IPS-18c (cell line): ENCODE measurements around the gene OR1S1.
"Not testable (repeated sequence)": the region's sequence is repeated elsewhere in the genome, so short reads cannot be mapped to it uniquely, and the experiment has no call there.

Experiments used
- H3K4me3 ChIP-seq: 2 replicates; pipeline ENCODE4 v1.7.0; 2013; ENCODE audit warnings: low read depth, mild to moderate bottlenecking, low read length, moderate library complexity; ENCODE audit not compliant: insufficient read depth
- H3K9me3 ChIP-seq: one replicate; pipeline ENCODE4 v1.6.1; 2013; ENCODE audit warnings: mild to moderate bottlenecking, low read length, moderate library complexity; ENCODE audit not compliant: control insufficient read depth, insufficient read depth

The OR1S1 gene

DNA sequence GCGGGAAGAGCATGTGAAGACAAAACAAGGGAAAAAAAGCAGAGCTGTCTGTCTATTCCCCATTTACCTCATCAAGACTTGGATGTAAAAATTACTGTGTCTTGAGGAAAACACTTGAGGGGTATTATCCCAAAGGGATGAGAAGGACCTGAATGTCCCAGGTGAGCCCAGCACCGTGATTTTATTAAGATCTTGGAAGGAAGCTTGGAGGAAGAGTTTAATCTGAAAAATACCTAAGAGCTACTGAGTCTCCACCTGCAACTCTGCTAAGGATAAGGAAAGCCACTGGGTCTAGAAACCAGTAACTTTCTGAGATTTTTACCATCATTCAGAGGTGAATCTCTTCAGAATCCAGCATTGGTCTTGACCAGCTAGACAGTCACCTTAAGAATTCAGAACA lies at the start of gene OR1S1:
Gene OR1S1, plus strand, starts transcription at position 301 of the 400 bp plus-strand sequence.
- H3K9me3 ChIP-seq, H3K4me3 ChIP-seq: not testable (repeated sequence)

DNA sequence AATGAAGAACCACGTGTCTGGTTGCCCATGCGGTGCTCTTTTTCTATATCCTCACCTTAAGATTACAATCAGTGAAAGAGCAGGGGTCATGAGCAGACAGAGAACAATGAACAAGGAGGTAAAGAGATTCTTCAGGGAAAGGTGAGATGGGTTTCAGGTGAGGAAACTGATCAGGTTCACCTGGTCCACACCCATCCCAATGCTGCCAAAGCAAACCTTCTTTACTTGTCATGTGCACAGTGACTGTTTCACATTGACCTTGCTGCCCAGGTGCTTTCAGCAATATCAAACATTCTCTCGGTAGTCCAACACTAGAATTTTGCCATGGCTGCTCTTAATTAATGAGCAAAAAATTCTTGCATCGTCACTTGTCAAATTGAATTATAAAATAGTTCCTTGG lies 48.1 kb upstream of the OR1S1 start:
- Histone ChIP-seq H3K9me3 (no peaks in the 10 kb centered on the region), H3K4me3 (no peak overlapping the region)

DNA sequence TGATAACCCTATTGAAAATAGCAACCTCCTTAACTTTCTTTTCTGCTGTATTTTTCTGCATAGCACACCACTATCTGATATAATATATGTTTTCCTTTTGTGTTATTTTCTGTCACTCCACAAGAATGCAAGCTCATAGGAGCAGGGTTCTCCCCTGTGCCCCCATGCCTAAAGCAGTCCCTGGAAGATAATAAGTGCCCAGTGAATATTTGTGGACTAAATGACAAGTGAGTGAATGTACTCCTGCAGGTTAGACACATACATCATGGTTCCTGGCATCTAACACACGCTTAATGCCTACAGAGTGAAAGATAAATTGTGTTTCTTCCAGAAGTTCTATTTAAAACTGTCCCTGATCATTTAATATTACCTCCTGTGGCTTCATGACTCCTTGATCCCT lies 47.5 kb upstream of the OR1S1 start:
- Histone ChIP-seq H3K9me3 (no peaks in the 10 kb centered on the region), H3K4me3 (no peak overlapping the region)

DNA sequence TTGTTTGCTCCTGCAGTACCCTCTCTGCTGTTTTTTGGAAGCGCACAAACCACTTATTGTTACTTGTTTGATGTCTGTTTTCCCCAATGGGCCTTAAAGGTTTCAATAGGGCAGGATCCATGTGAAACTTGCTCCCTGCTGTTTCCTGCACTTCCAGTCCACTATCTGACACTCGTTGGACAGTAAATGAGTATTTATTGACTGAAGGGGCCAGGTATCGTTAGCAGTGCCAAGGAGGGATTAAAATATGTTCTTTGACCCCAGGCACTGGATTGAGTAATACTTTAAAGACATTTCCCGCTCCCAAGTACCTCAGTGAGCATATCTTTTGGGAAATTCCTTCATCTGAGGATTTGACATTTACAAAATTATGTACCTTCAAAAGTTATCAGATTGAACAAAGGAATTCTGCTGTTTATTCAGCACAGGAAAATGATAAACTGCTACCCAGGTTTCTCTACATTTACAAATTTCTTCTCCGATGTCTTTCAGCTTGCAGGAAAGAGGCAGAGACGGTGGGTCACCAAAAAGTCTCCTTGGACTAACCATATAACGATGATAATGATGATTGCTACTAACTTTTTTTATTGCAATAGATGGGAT lies 46.9 kb upstream of the OR1S1 start:
- H3K9me3 ChIP-seq, result no peaks in the 10 kb centered on the region
- no peak overlapping the region for H3K4me3 ChIP-seq

DNA sequence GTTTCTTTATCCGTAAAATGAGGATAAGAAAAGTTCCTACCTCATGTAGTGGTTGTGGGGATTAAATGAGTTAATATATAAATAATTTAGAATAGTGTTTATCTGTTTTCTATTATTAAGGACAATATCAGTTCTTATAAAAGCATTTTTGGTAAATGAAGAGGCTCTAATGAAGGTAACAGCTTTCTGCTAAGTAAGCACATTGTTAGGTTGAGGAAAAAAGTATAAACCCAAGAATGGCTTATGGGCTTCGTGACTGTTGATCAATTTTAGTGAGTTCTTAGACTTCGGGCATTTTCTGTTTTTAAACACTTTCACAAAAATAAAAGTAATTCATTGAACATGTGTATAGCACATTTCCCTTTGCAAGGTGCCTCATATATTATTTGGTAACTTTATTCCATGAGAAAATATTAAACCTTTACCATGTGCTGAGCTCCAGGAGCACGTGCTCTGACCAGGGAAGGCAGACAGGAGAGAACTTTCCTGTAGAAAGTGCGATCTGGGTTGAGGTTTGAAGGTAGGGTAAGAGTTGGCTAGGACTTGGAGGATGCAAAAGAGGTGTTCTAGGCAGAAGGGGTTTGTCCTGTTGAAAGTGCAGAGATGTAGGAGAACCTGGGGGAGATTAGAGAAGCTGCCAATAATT lies 35.0 kb upstream of the OR1S1 start:
- Histone ChIP-seq H3K4me3 (no peak overlapping the region), H3K9me3 (no peaks in the 10 kb centered on the region)

DNA sequence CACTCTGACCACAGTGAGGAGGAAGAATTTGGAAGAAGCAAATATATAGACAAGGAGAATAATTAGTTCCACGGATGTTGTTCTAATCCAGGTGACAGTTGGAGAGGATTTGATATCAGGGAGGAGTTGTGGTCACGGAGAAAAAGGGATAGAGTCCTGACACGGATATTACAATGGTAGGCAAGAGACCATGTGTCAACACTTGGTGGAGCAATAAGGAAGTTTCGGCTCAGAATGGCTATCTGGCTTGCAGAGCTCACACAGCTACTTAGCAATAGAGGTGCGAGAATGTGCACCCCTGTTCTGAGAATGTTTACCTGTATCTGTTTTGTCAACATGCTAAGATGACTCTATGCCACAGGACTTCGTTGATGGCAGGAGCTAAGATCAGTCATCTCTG lies 34.1 kb upstream of the OR1S1 start:
- Histone ChIP-seq H3K4me3 (no peak overlapping the region), H3K9me3 (no peaks in the 10 kb centered on the region)

DNA sequence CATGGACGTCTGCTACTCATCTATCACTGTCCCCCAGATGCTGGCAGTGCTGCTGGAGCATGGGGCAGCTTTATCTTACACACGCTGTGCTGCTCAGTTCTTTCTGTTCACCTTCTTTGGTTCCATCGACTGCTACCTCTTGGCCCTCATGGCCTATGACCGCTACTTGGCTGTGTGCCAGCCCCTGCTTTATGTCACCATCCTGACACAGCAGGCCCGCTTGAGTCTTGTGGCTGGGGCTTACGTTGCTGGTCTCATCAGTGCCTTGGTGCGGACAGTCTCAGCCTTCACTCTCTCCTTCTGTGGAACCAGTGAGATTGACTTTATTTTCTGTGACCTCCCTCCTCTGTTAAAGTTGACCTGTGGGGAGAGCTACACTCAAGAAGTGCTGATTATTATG lies 32.9 kb upstream of the OR1S1 start:
- H3K4me3 ChIP-seq, result no peak overlapping the region
- H3K9me3 ChIP-seq, result no peaks in the 10 kb centered on the region

DNA sequence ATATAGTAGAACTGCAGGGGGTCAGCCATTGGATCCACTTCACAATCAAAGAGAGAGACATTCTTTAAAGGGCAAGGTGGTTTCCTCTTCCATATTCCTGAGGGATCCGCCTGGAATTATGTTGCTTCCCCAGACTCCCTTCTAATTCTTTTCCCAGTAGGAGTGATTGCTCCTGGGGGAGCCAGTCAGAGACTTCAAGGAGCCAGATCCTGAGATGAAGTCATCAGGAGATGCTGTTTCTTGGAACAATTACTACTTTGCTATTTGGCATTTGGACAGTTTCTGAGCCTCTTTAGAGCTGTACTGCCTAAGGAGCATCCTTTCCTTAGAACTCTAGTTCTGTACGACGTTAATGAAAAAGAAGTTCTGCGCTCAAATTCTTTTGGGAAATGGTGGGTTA lies 25.6 kb upstream of the OR1S1 start:
- Histone ChIP-seq H3K9me3 (no peaks in the 10 kb centered on the region), H3K4me3 (no peak overlapping the region)

DNA sequence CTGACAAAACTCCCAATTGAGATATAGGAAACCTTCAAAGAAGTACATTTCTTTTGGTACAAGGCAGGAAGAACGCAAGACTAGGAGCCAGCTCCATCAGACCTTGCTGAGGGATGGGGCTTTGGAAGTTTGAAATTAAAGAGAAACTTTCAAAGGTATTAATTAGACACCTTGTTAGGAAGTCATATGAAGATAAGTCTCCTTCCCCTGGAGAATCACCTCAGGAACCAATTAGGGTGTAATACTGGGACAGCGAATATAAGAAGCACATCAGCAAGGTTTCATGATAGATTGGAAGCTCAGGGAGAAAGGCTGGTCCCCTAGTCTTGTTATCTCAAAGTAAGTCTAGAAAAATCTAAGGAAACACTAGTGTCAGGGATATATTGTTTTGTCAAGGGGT lies 23.8 kb upstream of the OR1S1 start, which contains the start of gene OR9Q2:
Gene OR9Q2, plus strand, starts transcription at position 301 of the 400 bp plus-strand sequence. CDS start 1,421 bp downstream, outside the sequence.
- Histone ChIP-seq H3K9me3 (no peaks in the 10 kb centered on the region), H3K4me3 (no peak within 1 kb of the TSS)

DNA sequence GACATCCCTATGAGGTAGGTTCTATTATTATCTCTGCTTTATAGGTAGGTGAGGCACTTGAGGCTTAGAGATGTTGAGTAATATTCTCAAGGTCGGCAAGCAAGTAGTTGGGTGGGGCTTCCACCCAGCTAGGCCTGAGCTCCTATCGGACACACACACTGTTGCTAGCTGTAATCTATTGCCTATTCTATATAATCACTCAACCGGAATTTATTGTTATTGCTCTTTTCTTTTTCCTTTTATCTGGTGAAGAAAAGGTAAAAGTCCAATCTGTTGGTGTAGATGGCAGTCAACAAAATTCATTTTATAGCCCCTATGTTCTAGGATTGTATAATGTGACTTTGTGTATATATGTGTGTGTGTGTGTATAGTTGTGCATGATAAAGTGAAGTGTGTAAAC lies 20.3 kb upstream of the OR1S1 start:
- Histone ChIP-seq H3K9me3 (no peaks in the 10 kb centered on the region), H3K4me3 (no peak overlapping the region)

DNA sequence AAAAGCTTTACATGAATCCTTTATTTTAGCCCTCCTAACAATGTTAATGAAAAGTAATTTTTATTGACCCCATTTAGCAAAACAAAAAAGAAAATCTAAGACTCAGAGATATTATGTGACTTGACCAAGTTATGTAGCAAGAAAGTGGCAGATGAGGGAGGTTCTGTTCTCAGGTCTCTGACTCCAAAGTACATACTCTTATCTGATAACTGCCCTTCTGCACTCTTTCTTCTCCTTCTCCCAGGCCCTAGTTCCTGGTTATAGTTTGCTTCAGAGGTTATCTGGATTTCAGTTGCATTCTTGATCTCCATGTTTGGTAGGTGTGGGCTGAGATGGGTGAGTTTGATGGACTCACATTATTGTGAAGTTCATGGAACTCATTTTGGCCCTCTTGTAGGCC lies 19.1 kb upstream of the OR1S1 start:
- Histone ChIP-seq H3K9me3 (no peaks in the 10 kb centered on the region), H3K4me3 (no peak overlapping the region)

DNA sequence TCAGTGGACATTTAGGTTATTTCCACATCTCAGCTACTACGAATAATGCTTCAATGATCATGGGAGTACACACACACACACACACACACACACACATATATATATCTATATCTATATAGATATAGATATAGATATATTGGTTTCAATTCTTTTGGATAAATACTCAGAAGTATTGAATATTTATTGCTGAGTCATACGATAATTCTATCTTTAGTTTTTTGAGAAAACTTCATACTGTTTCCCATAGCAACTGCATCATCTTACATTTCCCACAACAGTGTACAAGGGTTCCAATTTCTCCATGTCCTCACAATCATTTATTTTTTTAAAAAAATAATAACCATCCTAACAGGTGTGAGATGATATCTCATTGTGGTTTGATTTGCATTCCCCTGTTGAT lies 16.6 kb upstream of the OR1S1 start:
- no peak overlapping the region for H3K4me3 ChIP-seq
- H3K9me3 ChIP-seq, result no peaks in the 10 kb centered on the region

DNA sequence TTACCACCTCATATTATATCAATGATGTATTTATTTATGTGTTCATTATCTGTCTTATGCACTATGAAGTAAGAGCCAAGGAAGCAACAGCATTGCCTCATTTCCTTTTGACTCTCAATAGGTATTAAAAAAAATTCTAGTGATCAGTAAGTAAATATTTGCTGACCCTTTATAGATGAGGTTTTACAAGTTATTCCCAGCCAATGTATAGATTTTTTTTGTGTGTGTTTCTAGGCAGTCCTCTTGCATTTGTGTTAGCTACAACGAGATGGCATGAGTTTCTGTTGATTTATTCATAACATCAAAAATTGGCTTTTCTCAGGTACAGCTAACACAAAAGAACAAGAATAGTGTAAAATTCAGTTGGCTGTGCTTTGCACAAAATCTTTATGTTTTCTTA lies 13.2 kb upstream of the OR1S1 start:
- H3K4me3 ChIP-seq, result no peak overlapping the region
- H3K9me3 ChIP-seq, result no peaks in the 10 kb centered on the region

DNA sequence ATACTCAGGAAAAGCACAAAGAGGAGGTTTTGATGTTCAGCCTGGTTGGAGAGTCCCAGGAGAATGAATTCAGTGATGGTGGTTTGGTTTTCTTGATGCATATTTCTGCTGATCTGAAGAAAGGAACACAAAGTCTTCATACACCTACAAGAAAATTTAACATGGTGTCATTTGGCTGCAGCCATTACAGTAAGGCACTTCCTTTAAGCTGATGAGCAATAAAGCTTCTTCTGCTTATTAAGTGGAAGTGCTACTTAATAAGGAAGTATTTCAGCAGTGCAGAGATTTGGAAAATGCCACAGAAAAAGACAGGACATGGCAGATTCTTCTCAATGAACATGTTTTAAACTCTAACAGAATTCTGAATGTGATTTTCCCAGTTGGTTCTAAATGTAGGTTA lies 8.5 kb upstream of the OR1S1 start, which contains the start of gene OR1S2:
Gene OR1S2, minus strand, starts transcription at position 101 of the 400 bp plus-strand sequence. Its CDS starts 0 bp downstream, at position 101.
- Histone ChIP-seq H3K4me3 (no peak within 1 kb of the TSS), H3K9me3 (no peaks in the 10 kb centered on the region)

DNA sequence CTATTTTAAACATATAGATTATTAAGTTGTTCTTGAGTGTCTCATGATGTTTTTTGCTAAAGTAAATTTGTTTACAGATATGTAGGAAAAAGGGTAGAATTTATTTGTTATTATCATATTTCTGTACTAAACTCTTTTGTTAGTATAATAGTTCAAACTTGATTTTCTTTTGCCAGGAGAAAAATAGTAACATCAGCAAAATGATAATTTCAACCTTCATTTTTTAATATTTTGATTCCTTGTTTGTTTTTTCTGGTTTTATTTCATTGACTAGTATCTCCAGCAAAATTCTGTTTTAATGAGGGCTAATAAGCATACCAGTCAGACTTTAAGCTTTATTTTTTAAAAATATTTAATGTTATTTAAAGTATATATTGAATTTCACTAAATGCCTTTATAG lies 4.0 kb downstream of the OR1S1 start:
- no peaks in the 10 kb centered on the region for H3K9me3 ChIP-seq
- no peak overlapping the region for H3K4me3 ChIP-seq

DNA sequence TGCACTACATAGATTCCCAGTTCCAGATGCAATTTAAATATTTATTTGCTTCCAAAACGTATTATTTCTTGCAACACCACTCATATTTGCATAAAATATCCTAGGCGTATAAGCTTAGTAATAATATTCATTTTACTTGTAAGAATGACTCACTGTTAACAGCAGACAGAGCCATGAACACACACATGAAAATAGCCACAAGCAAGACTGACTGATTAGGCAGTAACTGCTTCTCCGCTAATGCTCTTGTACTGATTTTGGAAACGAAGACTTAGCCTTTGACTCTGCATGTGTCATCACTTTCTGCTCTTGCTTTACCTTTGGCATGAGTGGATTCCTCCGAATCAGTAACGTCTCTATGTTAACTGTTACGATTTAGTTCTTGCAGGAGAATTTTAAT lies 10.2 kb downstream of the OR1S1 start:
- Histone ChIP-seq H3K4me3 (no peak overlapping the region), H3K9me3 (no peaks in the 10 kb centered on the region)

DNA sequence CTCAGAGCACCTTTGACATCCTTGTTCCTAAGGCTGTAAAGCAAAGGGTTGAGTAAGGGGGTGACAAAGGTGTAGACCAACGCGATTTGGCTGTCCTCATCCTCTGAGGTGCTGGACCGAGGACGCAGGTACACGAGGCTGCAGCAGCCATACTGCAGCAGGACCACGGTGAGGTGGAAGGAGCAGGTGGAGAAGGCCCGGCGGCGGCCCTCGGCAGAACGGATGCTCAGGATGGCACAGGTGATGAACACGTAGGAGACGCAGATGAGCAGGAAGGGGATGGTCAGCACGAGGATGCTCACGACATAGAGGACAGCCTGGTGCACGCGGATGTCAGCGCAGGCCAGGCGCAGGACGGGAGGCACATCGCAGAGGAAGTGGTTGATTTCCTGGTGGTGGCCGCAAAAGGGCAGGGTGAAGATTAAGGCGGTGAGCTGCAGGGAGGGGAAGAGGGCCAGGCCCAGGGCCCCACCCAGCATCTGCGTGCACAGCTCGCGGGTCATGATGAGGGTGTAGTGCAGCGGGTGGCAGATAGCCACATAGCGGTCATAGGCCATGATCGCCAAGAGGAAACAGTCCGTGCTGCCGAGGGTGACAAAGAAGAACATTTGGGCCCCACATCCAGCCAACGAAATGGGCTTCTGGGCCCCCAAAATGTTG lies 15.6 kb downstream of the OR1S1 start:
- H3K9me3 ChIP-seq, result no peaks in the 10 kb centered on the region
- H3K4me3 ChIP-seq, result no peak overlapping the region

DNA sequence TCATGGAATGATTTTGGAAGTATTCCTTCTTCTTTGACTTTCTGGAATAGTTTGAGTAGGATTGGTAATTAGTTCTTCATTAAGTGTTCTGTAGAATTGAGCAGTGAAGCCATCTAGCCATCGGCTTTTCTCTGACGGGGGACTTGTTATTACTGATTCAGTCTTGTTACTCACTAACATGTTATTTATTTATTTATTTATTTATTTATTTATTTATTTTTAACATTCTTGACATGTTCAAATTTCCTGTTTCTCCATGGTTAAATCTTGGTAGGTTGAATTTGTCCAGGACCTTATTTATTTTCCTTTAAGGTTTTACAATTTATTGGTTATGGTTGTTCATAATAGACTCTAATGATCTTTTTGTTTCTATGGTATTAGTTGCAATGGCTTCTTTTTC lies 31.4 kb downstream of the OR1S1 start:
- Histone ChIP-seq H3K9me3 (no peaks in the 10 kb centered on the region), H3K4me3 (no peak overlapping the region)
